ENCODE measurements around the gene ACMSD. TPM values are rescaled to one million over a fixed set of nuclear protein-coding genes. Genes with fewer than 3 reads are reported as not detected.

ACMSD gene
- total RNA-seq, 4 donors from 2014 or later, result 0.56 TPM; not detected in 3

GRCh38 chr2:134862069-134862468 is 23.7 kb downstream of the ACMSD start:
- no peaks in the 10 kb centered on the region for H3K9me3 ChIP-seq
- DNase-seq (ENCODE audit: low spot score in 2 of 2), result no peak
- WGBS, result 91% methylated on average over 4 of the region's 4 CpGs
- TF ChIP-seq POLR2A (IDR thresholded peaks at IDR 0.05) (no peak), EP300 (IDR thresholded peaks at IDR 0.05) (no peak), CTCF (IDR thresholded peaks at IDR 0.05) (no peak), POLR2AphosphoS5 (IDR thresholded peaks at IDR 0.05) (no peak)
- H3K36me3 ChIP-seq, result no peaks in the 10 kb centered on the region
- no peaks in the 10 kb centered on the region for H3K27me3 ChIP-seq
- no peak overlapping the region for H3K4me3 ChIP-seq
- H3K4me1 ChIP-seq, result no peaks in the 10 kb centered on the region
- H3K27ac ChIP-seq, result no peak overlapping the region

- Histone ChIP-seq H3K27me3 (no peaks in the 10 kb centered on the region), H3K4me3 (no peak overlapping the region), H3K36me3 (no peaks in the 10 kb centered on the region), H3K4me1 (no peaks in the 10 kb centered on the region), H3K27ac (no peak overlapping the region), H3K9me3 (no peaks in the 10 kb centered on the region)
- TF ChIP-seq POLR2AphosphoS5 (IDR thresholded peaks at IDR 0.05) (no peak), EP300 (IDR thresholded peaks at IDR 0.05) (no peak), CTCF (IDR thresholded peaks at IDR 0.05) (no peak), POLR2A (IDR thresholded peaks at IDR 0.05) (no peak)
- no peak for DNase-seq (ENCODE audit: low spot score in 2 of 2)
- WGBS, result 80% methylated on average over 3 of the region's 3 CpGs
These were observed 24.3 kb downstream of the ACMSD start for GRCh38 chr2:134862674-134863073.

GRCh38 chr2:134863446-134863845 is 25.0 kb downstream of the ACMSD start:
- DNase-seq (ENCODE audit: low spot score in 2 of 2), result no peak
- H3K4me1 ChIP-seq, result no peaks in the 10 kb centered on the region
- H3K36me3 ChIP-seq, result no peaks in the 10 kb centered on the region
- TF ChIP-seq EP300 (IDR thresholded peaks at IDR 0.05), result no peak
- TF ChIP-seq CTCF (IDR thresholded peaks at IDR 0.05), result no peak
- TF ChIP-seq POLR2AphosphoS5 (IDR thresholded peaks at IDR 0.05), result no peak
- TF ChIP-seq POLR2A (IDR thresholded peaks at IDR 0.05), result no peak
- H3K4me3 ChIP-seq, result no peak overlapping the region
- no peaks in the 10 kb centered on the region for H3K9me3 ChIP-seq
- H3K27ac ChIP-seq, result no peak overlapping the region
- 93% methylated on average over 17 of the region's 20 CpGs for WGBS
- no peaks in the 10 kb centered on the region for H3K27me3 ChIP-seq

GRCh38 chr2:134865067-134865787 is 26.8 kb downstream of the ACMSD start:
- no peak for TF ChIP-seq EP300 (IDR thresholded peaks at IDR 0.05)
- no peak for TF ChIP-seq POLR2A (IDR thresholded peaks at IDR 0.05)
- no peak for TF ChIP-seq POLR2AphosphoS5 (IDR thresholded peaks at IDR 0.05)
- no peak for TF ChIP-seq CTCF (IDR thresholded peaks at IDR 0.05)
- Histone ChIP-seq H3K4me1 (no peaks in the 10 kb centered on the region), H3K9me3 (no peaks in the 10 kb centered on the region), H3K27me3 (no peaks in the 10 kb centered on the region), H3K27ac (no peak overlapping the region), H3K36me3 (no peaks in the 10 kb centered on the region), H3K4me3 (no peak overlapping the region)
- 78% methylated on average over 5 of the region's 5 CpGs for WGBS
- no peak for DNase-seq (ENCODE audit: low spot score in 2 of 2)

GRCh38 chr2:134866498-134867099 is 28.2 kb downstream of the ACMSD start:
- DNase-seq (ENCODE audit: low spot score in 2 of 2), result no peak
- Histone ChIP-seq H3K27me3 (no peaks in the 10 kb centered on the region), H3K4me1 (no peaks in the 10 kb centered on the region), H3K27ac (no peak overlapping the region), H3K36me3 (no peaks in the 10 kb centered on the region), H3K4me3 (no peak overlapping the region), H3K9me3 (no peaks in the 10 kb centered on the region)
- no peak for TF ChIP-seq EP300 (IDR thresholded peaks at IDR 0.05)
- no peak for TF ChIP-seq POLR2A (IDR thresholded peaks at IDR 0.05)
- no peak for TF ChIP-seq POLR2AphosphoS5 (IDR thresholded peaks at IDR 0.05)
- TF ChIP-seq CTCF (IDR thresholded peaks at IDR 0.05), result no peak
- 92% methylated on average over 1 of the region's 1 CpG for WGBS
